ACC112 (cell line): Measurements from ENCODE around the gene AOC1.

Source experiments
- H2AFZ ChIP-seq: fragments of 200-600 bp; sonication (generic); one replicate; pipeline ENCODE4 v1.6.0; 2017; ENCODE audit warnings: antibody characterized with exemption, low read length; ENCODE audit not compliant: unreplicated experiment
- H3K27ac ChIP-seq: fragments of 200-600 bp; sonication (generic); 2 replicates; pipeline ENCODE4 v1.5.1; 2014; ENCODE audit warnings: low read depth, mild to moderate bottlenecking, antibody characterized with exemption, low read length, moderate library complexity
- H3K27me3 ChIP-seq: fragments of 200-600 bp; sonication (generic); 2 replicates; pipeline ENCODE4 v1.6.1; 2014; ENCODE audit warnings: mild to moderate bottlenecking, antibody characterized with exemption, low read length, moderate library complexity, mixed read lengths; ENCODE audit not compliant: insufficient read depth
- H3K36me3 ChIP-seq: fragments of 200-600 bp; sonication (generic); 2 replicates; pipeline ENCODE4 v1.6.1; 2016; ENCODE audit warnings: mild to moderate bottlenecking, antibody characterized with exemption, low read length, moderate library complexity, mixed read lengths; ENCODE audit not compliant: insufficient read depth
- H3K4me1 ChIP-seq: fragments of 200-600 bp; sonication (generic); one replicate; pipeline ENCODE4 v1.6.1; 2016; ENCODE audit warnings: low read length, mixed read lengths; ENCODE audit not compliant: insufficient read depth, unreplicated experiment, control insufficient read depth
- H3K4me3 ChIP-seq: fragments of 200-600 bp; sonication (generic); 2 replicates; pipeline ENCODE4 v1.5.1; 2014; ENCODE audit warnings: mild to moderate bottlenecking, low read depth, low read length
- H3K79me2 ChIP-seq: fragments of 200-600 bp; sonication (generic); one replicate; pipeline ENCODE4 v1.6.0; 2016; ENCODE audit warnings: low read length; ENCODE audit not compliant: control insufficient read depth, unreplicated experiment, insufficient read depth

Gene AOC1

DNA sequence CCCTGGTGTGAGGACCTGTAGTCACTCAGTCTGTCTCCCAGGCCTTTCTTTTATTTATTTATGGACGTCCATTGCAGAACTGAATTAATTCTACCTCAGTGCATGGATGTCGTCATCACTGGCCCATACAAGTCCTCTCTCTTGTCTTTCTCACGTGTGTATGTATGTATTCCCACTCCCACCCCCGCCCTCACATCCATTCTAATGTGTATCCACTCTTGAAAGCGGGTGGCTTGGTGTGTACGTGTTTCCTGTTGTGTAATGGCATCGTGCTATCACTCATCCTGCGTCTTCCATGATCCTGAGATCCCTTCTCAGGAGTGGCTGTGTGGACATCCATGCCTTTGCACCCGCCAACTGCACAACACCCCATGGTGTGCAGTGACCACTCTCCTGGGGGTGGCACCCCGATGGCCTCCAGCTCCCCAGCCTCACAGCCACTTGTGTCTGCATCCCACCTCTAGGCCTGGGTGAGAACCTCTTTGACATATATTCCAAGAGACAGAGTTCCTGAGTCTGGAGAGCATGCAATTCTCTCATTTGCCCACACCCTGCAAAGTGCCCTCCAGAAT, 3.0 kb upstream of the AOC1 start:
- Histone ChIP-seq H3K4me1 (no peaks in the 10 kb centered on the region), H2AFZ (no peak overlapping the region), H3K36me3 (no peaks in the 10 kb centered on the region), H3K4me3 (no peak overlapping the region), H3K27ac (no peak overlapping the region), H3K79me2 (no peaks in the 10 kb centered on the region), H3K27me3 (peaks cover 19% of the 10 kb centered on the region; the same call in 1 of the 2 replicates)

DNA sequence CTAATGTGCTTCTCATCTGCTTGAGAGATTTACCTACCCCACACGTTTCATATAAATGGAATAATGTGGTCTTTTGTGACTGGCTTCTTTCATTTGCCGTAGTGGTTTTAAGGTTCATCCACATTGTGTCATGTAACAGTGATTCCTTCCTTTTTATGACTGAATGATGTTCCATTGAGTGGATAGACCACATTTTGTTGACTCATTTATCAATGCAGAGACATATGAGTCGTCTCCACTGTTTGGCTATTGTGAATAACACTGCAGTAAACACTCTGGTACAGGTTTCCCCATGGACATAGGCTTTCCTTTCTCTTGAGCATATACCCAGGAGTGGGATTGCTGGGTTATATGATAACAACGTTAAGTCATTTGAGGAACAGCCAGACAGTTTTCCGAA, 2.0 kb upstream of the AOC1 start:
- H3K4me3 ChIP-seq: no peak overlapping the region
- peaks cover 19% of the 10 kb centered on the region; the same call in 1 of the 2 replicates for H3K27me3 ChIP-seq
- no peak overlapping the region for H3K27ac ChIP-seq
- no peaks in the 10 kb centered on the region for H3K36me3 ChIP-seq
- H2AFZ ChIP-seq: no peak overlapping the region
- H3K4me1 ChIP-seq: no peaks in the 10 kb centered on the region
- H3K79me2 ChIP-seq: no peaks in the 10 kb centered on the region

DNA sequence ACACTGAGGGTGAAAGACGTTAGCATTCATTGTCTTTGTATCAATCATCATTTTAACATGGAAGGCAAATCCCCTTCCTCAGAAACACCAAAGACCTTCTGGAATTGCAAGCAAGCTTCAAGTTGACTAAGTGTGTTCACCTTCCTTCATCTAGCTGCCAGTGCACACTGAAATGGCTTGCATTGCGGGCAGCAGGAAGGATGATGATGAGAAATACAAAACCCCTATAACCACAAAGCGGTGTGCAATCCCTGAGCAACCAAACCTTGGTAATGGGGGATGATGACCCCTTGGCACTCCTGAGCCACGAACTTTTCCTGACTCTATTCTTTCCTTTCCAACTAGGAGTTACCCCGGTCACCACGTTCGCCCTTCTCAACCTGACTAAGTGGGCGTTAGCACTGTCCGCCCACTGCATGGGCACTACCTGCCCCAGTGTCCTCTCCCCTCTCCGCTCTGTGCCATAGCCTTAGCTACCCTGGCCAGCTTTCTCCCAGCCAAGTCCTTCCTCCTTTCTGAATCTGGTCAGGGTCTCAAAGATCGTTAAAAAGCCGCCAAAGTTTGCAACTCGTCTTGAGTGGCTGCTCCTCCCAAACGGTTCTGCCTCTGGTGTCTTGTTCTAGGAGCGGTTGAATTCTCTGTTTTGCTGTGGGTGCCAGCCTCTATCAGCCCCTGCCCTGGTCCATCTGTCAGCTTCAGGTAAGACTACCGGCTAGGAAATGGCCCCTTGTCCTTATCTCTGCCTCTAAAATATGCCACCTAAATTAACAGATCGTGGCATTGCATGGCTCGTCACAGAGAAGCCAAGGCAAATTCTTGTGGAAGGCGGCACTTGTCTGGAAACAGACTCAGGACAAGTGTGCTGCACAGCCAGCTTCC, 586 bp upstream of the AOC1 start:
- Histone ChIP-seq H3K36me3 (no peaks in the 10 kb centered on the region), H2AFZ (no peak overlapping the region), H3K4me3 (no peak overlapping the region), H3K27me3 (peaks cover 16% of the 10 kb centered on the region; the same call in 1 of the 2 replicates), H3K79me2 (no peaks in the 10 kb centered on the region), H3K4me1 (no peaks in the 10 kb centered on the region), H3K27ac (no peak overlapping the region)

DNA sequence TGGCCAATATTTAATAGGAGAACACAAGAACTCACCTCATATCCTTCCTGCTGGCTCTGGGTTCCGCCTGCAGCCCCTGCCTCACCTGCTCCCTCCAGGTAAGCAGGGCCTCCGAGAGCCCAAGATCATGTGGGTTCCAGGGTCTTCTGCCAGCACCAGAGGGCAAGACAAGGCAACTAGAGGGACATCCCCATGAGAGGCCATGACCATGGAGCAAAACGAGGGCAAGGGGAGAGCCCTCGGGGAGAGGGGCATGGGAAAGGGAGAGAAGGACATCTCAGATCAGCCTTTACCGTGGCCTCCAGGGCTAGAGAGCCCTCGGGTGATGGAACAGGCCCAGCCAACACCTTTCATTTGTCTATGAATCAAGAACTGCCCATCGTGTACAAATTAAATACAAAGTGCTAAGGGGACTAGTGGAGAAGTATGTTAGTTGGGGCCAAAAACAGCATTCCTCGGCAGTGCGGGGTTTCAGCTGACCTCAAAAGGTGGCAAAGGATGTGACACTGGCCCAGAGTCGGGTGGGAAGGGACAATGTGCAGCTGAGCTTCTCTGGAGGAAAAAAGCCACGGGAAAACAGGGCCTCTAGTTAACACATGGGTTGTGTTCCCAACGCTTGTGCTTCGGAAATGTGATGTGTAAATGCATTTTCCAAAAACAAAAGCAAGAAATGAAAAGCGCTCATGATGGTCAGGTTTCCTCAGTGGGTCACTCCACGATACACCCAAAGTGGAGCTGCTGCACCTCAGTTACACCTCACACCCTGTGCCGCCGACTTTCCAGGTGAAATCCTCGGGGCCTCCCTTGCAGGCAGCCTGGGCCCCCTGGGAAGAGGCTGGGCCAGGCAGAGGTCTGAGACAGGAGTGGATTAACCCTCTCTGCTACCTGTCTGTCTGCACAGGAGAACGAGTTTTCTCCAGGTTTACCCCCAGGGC, 2.0 kb downstream of the AOC1 start:
- Histone ChIP-seq H3K4me1 (no peaks in the 10 kb centered on the region), H2AFZ (no peak overlapping the region), H3K36me3 (no peaks in the 10 kb centered on the region), H3K79me2 (no peaks in the 10 kb centered on the region), H3K4me3 (no peak overlapping the region), H3K27ac (no peak overlapping the region), H3K27me3 (peaks cover 16% of the 10 kb centered on the region; the same call in 1 of the 2 replicates)

DNA sequence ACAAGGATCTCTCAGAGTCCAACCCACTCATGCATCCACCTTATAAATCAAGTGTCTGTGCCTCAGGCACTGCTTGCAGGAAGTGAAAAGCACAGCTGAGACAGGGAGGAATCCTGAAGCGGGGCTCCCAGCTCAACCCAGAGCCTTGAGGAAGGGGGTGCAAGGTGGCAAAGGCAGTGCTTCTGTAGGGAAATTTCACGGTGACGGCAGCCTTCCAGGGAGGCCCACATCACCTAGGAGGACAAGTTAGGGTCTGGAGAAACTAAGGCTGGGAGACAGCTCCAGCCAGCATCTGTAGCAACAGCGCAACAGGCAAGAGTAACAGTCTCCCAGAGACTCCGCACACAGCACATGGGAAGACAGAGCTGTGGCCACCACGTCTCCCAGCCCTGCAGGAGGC, 2.7 kb downstream of the AOC1 start:
- H2AFZ ChIP-seq: no peak overlapping the region
- H3K4me3 ChIP-seq: no peak overlapping the region
- no peak overlapping the region for H3K27ac ChIP-seq
- no peaks in the 10 kb centered on the region for H3K4me1 ChIP-seq
- no peaks in the 10 kb centered on the region for H3K36me3 ChIP-seq
- no peaks in the 10 kb centered on the region for H3K79me2 ChIP-seq
- peaks cover 16% of the 10 kb centered on the region; the same call in 1 of the 2 replicates for H3K27me3 ChIP-seq

DNA sequence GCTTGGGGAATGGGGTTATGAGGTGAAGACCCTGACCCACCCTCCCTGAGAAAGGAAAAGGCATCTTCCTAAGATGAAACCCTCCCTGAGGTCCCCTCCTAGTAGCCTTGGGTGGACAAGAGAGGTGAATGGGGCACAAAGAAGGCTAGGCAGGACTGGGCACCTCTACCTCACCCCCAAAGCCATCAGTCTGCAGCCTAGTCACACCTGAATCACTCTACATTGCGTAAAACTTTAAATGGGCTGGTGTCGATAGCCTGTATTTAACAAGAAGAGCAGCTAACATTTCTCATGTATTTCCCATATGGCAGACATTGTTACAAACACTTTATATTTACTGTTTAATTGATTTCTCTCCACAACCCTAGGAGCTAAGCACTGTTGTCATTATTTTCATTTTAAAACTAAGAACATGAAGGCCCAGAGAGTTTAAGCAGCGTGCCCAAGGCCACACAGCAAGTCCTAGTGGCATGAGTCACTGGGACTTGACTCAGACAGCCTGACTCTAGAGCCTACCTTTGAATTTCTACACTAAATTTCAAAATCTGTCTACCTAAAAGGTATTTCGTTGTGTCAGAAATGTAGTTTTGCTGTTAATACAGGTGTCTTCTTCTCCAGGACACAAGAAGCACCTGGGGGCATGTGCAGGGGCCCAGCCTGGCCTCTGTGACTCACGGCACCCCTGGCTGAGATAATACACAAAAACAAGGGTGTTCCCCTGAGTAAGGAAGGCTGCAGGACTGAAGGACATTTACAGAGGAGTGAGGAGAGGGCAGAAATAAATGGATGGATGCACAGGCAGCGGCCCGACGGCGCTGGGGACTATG, 3.4 kb downstream of the AOC1 start:
- Histone ChIP-seq H3K4me1 (no peaks in the 10 kb centered on the region), H3K79me2 (no peaks in the 10 kb centered on the region), H2AFZ (no peak overlapping the region), H3K27ac (no peak overlapping the region), H3K27me3 (peaks cover 16% of the 10 kb centered on the region; the same call in 1 of the 2 replicates), H3K4me3 (no peak overlapping the region), H3K36me3 (no peaks in the 10 kb centered on the region)

DNA sequence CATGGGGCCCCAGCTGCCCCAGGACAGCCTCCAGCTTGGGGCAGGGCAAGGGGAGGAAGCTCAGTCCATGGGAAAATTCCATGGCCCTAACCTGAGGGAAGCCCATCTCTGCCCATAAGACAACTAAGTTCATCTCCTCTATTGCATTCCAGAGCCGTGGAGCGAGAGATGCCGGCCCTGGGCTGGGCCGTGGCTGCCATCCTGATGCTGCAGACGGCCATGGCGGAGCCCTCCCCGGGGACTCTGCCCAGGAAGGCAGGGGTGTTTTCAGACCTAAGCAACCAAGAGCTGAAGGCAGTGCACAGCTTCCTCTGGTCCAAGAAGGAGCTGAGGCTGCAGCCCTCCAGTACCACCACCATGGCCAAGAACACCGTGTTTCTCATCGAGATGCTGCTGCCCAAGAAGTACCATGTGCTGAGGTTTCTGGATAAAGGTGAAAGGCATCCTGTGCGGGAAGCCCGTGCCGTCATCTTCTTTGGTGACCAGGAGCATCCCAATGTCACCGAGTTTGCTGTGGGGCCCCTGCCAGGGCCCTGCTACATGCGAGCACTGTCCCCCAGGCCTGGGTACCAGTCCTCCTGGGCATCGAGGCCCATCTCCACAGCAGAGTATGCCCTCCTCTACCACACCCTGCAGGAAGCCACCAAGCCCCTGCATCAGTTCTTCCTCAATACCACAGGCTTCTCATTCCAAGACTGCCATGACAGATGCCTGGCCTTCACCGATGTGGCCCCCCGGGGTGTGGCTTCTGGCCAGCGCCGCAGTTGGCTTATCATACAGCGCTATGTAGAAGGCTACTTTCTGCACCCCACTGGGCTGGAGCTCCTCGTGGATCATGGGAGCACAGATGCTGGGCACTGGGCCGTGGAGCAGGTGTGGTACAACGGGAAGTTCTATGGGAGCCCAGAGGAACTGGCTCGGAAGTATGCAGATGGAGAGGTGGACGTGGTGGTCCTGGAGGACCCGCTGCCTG, 4.3 kb downstream of the AOC1 start:
- no peaks in the 10 kb centered on the region for H3K79me2 ChIP-seq
- H3K4me3 ChIP-seq: no peak overlapping the region
- no peak overlapping the region for H2AFZ ChIP-seq
- H3K27ac ChIP-seq: no peak overlapping the region
- no peaks in the 10 kb centered on the region for H3K4me1 ChIP-seq
- peaks cover 8% of the 10 kb centered on the region; the same call in 1 of the 2 replicates for H3K27me3 ChIP-seq
- no peaks in the 10 kb centered on the region for H3K36me3 ChIP-seq

DNA sequence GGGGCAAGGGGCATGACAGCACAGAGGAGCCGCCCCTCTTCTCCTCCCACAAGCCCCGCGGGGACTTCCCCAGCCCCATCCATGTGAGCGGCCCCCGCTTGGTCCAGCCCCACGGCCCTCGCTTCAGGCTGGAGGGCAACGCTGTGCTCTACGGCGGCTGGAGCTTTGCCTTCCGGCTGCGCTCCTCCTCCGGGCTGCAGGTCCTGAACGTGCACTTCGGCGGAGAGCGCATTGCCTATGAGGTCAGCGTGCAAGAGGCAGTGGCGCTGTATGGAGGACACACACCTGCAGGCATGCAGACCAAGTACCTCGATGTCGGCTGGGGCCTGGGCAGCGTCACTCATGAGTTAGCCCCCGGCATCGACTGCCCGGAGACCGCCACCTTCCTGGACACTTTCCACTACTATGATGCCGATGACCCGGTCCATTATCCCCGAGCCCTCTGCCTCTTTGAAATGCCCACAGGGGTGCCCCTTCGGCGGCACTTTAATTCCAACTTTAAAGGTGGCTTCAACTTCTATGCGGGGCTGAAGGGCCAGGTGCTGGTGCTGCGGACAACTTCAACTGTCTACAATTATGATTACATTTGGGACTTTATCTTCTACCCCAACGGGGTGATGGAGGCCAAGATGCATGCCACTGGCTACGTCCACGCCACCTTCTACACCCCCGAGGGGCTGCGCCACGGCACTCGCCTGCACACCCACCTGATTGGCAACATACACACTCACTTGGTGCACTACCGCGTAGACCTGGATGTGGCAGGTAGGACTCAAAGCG, 5.1 kb downstream of the AOC1 start:
- H3K36me3 ChIP-seq: no peaks in the 10 kb centered on the region
- no peak overlapping the region for H2AFZ ChIP-seq
- H3K27me3 ChIP-seq: no peaks in the 10 kb centered on the region
- H3K4me1 ChIP-seq: no peaks in the 10 kb centered on the region
- no peak overlapping the region for H3K4me3 ChIP-seq
- H3K79me2 ChIP-seq: no peaks in the 10 kb centered on the region
- H3K27ac ChIP-seq: no peak overlapping the region
